ENCODE data around the gene GSE1.

GSE1 gene

GRCh38 chr16:85710732-85711131 lies 97.6 kb downstream of the GSE1 start:
- no peak for DNase-seq

- DNase-seq: no peak
Measured at GRCh38 chr16:85711982-85712587, 99.0 kb downstream of the GSE1 start.

GRCh38 chr16:85712801-85713200 lies 99.7 kb downstream of the GSE1 start:
- DNase-seq: no peak

- DNase-seq: no peak
Measured at GRCh38 chr16:85715169-85716021, 102.3 kb downstream of the GSE1 start.

- DNase-seq: no peak
Measured at GRCh38 chr16:85716022-85716679, 103.0 kb downstream of the GSE1 start.

GRCh38 chr16:85716680-85717038 lies 103.5 kb downstream of the GSE1 start:
- no peak for DNase-seq

- peak; percentile 8 for DNase-seq
Measured at GRCh38 chr16:85717393-85718152, 104.5 kb downstream of the GSE1 start.

GRCh38 chr16:85718153-85718477 lies 105.0 kb downstream of the GSE1 start:
- no peak for DNase-seq

GRCh38 chr16:85718682-85719081 lies 105.6 kb downstream of the GSE1 start:
- DNase-seq: no peak

- no peak for DNase-seq
Measured at GRCh38 chr16:85719605-85720301, 106.6 kb downstream of the GSE1 start.

- DNase-seq: no peak
Measured at GRCh38 chr16:85720302-85720637, 107.1 kb downstream of the GSE1 start.

- no peak for DNase-seq
Measured at GRCh38 chr16:85722128-85722893, 109.2 kb downstream of the GSE1 start.

- no peak for DNase-seq
Measured at GRCh38 chr16:85724126-85724879, 111.2 kb downstream of the GSE1 start.

- no peak for DNase-seq
Measured at GRCh38 chr16:85724936-85725335, 111.8 kb downstream of the GSE1 start.

Data from NCI-H526 treated with DMSO at 0.1 percent for 48 hours (cell line).